Karpas-422 (cell line): ENCODE data around the gene P2RY11. TPM values are rescaled to one million over a fixed set of nuclear protein-coding genes. Genes with fewer than 3 reads are reported as not detected.

Experiments used
- DNase-seq: peaks from one replicate; pipeline ENCODE4 v3.0.0-alpha.2; 2015
- H2AFZ ChIP-seq: fragments of 200-600 bp; sonication (generic); 2 replicates; pipeline ENCODE4 v1.6.1; 2014; ENCODE audit warnings: antibody characterized with exemption, low read length, mixed read lengths
- H3K27ac ChIP-seq: fragments of 200-600 bp; sonication (generic); 2 replicates; pipeline ENCODE4 v1.5.1; 2014; ENCODE audit warnings: mild to moderate bottlenecking, low read length, moderate library complexity
- H3K27me3 ChIP-seq: fragments of 200-600 bp; sonication (generic); 2 replicates; pipeline ENCODE4 v1.6.1; 2014; ENCODE audit warnings: low read length, mixed read lengths
- H3K36me3 ChIP-seq: fragments of 200-600 bp; sonication (generic); 2 replicates; pipeline ENCODE4 v1.6.1; 2014; ENCODE audit warnings: low read length, mixed read lengths; ENCODE audit not compliant: insufficient read depth
- H3K4me1 ChIP-seq: fragments of 200-600 bp; sonication (generic); 2 replicates; pipeline ENCODE4 v1.6.1; 2014; ENCODE audit warnings: mild to moderate bottlenecking, low read length, mixed read lengths
- H3K4me2 ChIP-seq: fragments of 200-600 bp; sonication (generic); 2 replicates; pipeline ENCODE4 v1.6.1; 2014; ENCODE audit warnings: low read length, low read depth, mild to moderate bottlenecking; ENCODE audit not compliant: poor library complexity, severe bottlenecking
- H3K4me3 ChIP-seq: fragments of 200-600 bp; sonication (generic); 2 replicates; pipeline ENCODE4 v1.5.1; 2014; ENCODE audit warnings: mild to moderate bottlenecking, antibody characterized with exemption, low read length, mixed read lengths
- H3K79me2 ChIP-seq: fragments of 200-600 bp; sonication (generic); 2 replicates; pipeline ENCODE4 v1.6.1; 2014; ENCODE audit warnings: mild to moderate bottlenecking, low read length, mixed read lengths
- H3K9ac ChIP-seq: fragments of 200-600 bp; sonication (generic); 2 replicates; pipeline ENCODE4 v1.6.0; 2014; ENCODE audit warnings: low read length
- H3K9me2 ChIP-seq: fragments of 200-600 bp; sonication (generic), shearing (Covaris generic); replicated peaks from 2 replicates; pipeline ENCODE4 v1.6.0; 2014; ENCODE audit warnings: mild to moderate bottlenecking, low read length, moderate library complexity; ENCODE audit not compliant: insufficient read depth
- H3K9me3 ChIP-seq: fragments of 300-700, 200-600 bp; sonication (generic); 2 replicates; pipeline ENCODE4 v1.6.1; 2014; ENCODE audit warnings: low read length, mixed read lengths
- H4K20me1 ChIP-seq: fragments of 200-600 bp; sonication (generic); 2 replicates; pipeline ENCODE4 v1.6.1; 2014; ENCODE audit warnings: mild to moderate bottlenecking, antibody characterized with exemption, low read length, low read depth; ENCODE audit not compliant: insufficient read depth
- total RNA-seq: library from RNA; depleted of rRNA; stranded (reverse); fragments of >200 nt; shearing (Covaris generic); gene quantifications from 2 replicates; pipeline ENCODE4 v1.2.3, GENCODE V29; 2014; ENCODE audit warnings: low replicate concordance

Gene P2RY11
- total RNA-seq, 1 experiment from 2014 or later = 1.7 TPM

DNA sequence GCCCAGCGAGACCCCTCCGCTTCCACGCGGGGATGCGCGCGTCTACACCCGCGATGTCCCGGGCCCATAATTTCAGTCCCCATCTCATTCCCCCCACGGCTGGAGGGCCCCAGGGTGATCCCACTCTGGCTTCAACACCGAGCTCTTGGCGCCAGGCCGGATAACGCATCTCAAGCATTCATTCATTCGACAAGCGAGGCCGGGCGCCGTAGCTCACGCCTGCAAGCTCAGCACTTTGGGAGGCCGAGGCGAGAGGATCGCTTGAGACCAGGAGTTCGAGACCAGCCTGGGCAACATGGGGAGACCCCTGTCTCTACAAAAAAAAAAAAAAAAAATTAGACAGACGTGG is 14.9 kb upstream of the P2RY11 start:
- H4K20me1 ChIP-seq = no peaks in the 10 kb centered on the region
- H3K4me3 ChIP-seq = peak overlapping the region; percentile 57; the same call in 1 of the 2 replicates
- H3K36me3 ChIP-seq = no peaks in the 10 kb centered on the region
- H3K27ac ChIP-seq = no peak overlapping the region
- H3K9me3 ChIP-seq = no peaks in the 10 kb centered on the region
- H2AFZ ChIP-seq = peak overlapping the region; percentile 84
- H3K9ac ChIP-seq = peak overlapping the region; percentile 80
- no peak for DNase-seq
- no peaks in the 10 kb centered on the region for H3K27me3 ChIP-seq
- no peaks in the 10 kb centered on the region for H3K79me2 ChIP-seq
- H3K9me2 ChIP-seq = no peaks in the 10 kb centered on the region
- peak overlapping the region; percentile 72 for H3K4me2 ChIP-seq
- H3K4me1 ChIP-seq = peaks cover 18% of the 10 kb centered on the region

DNA sequence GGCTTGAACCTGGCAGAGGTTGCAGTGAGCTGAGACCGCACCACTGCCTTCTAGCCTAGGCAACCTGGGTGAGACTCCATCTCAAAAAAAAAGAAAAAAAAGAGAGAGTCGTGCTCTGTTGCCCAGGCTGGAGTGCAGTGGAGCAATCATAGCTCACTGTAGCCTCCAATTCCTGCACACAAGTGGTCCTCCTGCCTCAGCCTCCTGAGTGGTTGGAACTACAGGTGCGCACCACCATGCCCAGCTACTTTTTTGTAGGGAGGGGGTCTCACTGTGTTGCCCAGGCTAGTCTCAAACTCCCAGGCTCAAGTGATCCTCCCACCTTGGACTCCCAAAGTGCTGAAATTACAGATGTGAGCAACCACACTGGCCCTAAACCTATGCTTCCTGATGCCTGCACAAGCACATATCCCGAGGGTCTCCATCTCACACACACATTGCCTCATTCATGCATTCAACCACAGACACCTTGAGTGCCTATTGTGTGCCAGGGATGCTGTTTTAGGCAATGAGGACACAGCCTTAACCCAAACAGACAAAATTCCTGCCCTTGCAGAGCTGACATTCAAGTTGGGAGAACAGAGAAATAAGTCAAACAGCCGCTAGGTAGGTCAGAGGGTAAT is 11.2 kb upstream of the P2RY11 start:
- Histone ChIP-seq H3K27ac (no peak overlapping the region), H3K9me3 (no peaks in the 10 kb centered on the region), H3K4me1 (peaks cover 40% of the 10 kb centered on the region), H3K36me3 (no peaks in the 10 kb centered on the region), H4K20me1 (no peaks in the 10 kb centered on the region), H2AFZ (no peak overlapping the region), H3K27me3 (no peaks in the 10 kb centered on the region), H3K79me2 (no peaks in the 10 kb centered on the region), H3K9ac (no peak overlapping the region), H3K4me2 (no peak overlapping the region), H3K9me2 (no peaks in the 10 kb centered on the region), H3K4me3 (no peak overlapping the region)
- no peak for DNase-seq

DNA sequence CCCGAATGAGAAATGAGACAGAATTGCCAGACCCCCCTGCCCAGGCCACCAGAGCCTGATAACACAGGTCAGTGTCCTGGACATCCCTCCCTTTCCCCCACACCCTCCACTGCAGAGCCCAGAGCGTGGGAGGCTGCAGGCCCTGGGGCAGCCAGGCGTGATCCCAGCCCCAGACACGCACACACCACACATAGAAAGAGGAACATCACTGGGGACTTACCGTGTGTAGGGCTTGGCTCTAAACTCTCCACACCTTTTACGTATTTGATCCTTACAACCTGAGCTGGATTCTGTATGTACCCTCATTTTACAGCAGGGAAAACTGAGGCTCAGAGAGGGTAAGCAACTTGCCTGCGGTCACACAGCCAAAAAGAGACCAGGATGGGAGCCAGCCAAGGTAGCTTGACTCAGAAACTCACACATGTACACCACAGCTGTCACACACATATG is 8.7 kb upstream of the P2RY11 start:
- Histone ChIP-seq H3K27me3 (no peaks in the 10 kb centered on the region), H2AFZ (peak overlapping the region; percentile 74; the same call in 1 of the 2 replicates), H4K20me1 (0 out of 2 replicates have a peak, but pooled peaks cover under 1% of the 10 kb centered on the region), H3K4me1 (peaks cover 41% of the 10 kb centered on the region), H3K9me3 (no peaks in the 10 kb centered on the region), H3K27ac (peak overlapping the region; percentile 76), H3K79me2 (peaks cover 16% of the 10 kb centered on the region), H3K9ac (peak overlapping the region; percentile 71), H3K9me2 (no peaks in the 10 kb centered on the region), H3K4me2 (peak overlapping the region; percentile 44), H3K4me3 (peak overlapping the region; percentile 53), H3K36me3 (peaks cover 12% of the 10 kb centered on the region)
- DNase-seq = peak; percentile 64

DNA sequence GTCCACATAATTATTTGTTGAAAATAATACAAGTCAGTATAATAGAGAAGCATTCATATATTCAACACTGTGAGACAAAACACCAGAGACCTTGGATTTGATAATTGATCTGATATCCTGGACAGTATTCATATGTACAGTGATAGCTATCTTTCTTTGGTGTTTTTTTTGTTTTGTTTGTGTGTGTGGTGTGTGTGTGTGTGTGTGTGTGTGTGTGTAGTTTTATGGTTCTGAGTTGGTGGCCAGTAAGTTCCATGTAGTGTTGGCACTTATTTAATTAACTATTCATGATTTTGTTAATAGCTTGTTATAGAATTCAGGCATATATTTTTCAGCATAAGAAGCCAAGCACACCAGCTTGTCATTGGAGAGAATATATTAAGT is 7.4 kb upstream of the P2RY11 start:
- Histone ChIP-seq H3K4me1 (peaks cover 50% of the 10 kb centered on the region), H3K36me3 (peaks cover 22% of the 10 kb centered on the region), H3K9ac (no peak overlapping the region), H3K79me2 (peaks cover 25% of the 10 kb centered on the region), H3K27ac (peak overlapping the region; percentile 79), H3K9me3 (no peaks in the 10 kb centered on the region), H3K27me3 (no peaks in the 10 kb centered on the region), H3K4me3 (no peak overlapping the region), H3K9me2 (no peaks in the 10 kb centered on the region), H2AFZ (0 out of 2 replicates have a peak overlapping the region, but pooled peaks have one; percentile 0), H3K4me2 (no peak overlapping the region), H4K20me1 (0 out of 2 replicates have a peak, but pooled peaks cover 6% of the 10 kb centered on the region)
- DNase-seq = no peak

DNA sequence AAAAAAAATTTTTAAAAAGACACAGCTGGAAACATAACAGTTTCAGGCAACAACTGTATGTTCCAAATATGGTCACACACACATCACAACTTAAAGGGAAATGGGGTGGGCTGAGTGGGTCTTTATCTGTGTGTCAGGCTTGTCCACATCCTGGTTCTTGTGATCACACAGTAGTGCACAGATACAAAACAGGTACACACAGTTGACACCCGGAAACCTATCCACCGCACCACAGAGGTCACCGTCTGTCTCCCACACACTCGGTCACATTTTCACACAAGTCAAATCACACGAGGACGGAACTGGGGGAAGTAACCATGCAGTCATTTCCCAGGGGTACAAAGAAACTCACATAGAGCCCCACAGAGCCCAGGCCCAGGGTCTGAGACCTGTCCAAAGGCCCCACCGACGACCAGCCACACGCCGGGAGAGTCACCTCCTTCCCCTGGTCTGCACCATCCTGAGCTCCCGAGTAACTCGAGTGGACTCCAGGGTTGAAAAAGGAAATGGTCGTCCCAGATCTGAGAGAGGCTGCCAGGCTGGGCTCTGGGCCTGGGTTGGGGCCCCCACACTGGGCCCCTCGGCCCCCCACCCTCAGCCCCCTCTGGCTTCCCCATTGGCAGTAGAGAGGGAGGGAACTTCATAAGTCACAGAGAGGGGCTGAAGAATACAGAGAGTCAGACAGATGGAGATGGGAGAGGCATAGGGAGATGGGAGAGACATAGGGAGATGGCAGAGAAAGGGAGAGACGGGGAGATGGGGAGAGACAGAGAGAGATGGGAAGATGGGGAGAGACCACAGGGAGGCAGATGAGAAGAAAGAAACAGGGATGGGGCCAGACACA is 6.6 kb upstream of the P2RY11 start:
- DNase-seq = peak; percentile 66
- Histone ChIP-seq H3K79me2 (peaks cover 25% of the 10 kb centered on the region), H3K4me2 (peak overlapping the region; percentile 52), H3K27me3 (no peaks in the 10 kb centered on the region), H3K9me3 (no peaks in the 10 kb centered on the region), H2AFZ (peak overlapping the region; percentile 96), H3K9ac (peak overlapping the region; percentile 63), H3K27ac (peak overlapping the region; percentile 79), H4K20me1 (0 out of 2 replicates have a peak, but pooled peaks cover 6% of the 10 kb centered on the region), H3K4me1 (peaks cover 54% of the 10 kb centered on the region), H3K36me3 (peaks cover 29% of the 10 kb centered on the region), H3K9me2 (no peaks in the 10 kb centered on the region), H3K4me3 (peak overlapping the region; percentile 100; the same call in 1 of the 2 replicates)

DNA sequence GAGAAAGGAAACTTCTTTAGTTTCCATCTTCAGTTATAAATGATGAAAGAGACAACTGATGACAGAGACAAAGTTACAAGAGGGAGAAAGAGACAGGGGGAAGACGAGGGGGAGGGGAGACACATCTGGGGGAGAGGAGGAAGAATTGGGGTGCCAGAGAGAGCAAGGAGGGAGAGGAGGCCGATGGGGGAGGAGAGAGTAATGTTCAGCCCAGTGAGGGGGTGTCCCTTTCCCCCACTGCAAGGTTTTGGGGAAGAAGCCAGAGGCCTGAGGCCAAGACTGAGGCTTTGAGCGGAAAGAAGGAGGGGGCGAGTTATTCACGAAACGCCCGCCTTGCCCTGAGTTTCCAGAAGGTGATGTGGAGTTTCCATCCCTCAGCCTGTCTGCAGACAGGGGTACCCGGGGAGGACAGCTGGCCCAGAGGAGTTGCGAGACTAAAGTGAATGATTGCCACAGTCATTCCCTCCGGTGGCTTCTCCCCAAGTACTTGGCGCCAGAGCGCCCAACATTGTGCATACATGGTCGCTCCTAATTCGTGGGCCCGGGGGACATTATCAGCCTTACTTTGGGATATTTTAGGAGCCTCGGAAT is 5.9 kb upstream of the P2RY11 start:
- H3K4me2 ChIP-seq = peak overlapping the region; percentile 52
- H3K9me2 ChIP-seq = no peaks in the 10 kb centered on the region
- H3K79me2 ChIP-seq = peaks cover 25% of the 10 kb centered on the region
- peak overlapping the region; percentile 100; the same call in 1 of the 2 replicates for H3K4me3 ChIP-seq
- peaks cover 56% of the 10 kb centered on the region for H3K4me1 ChIP-seq
- DNase-seq = no peak
- H3K9ac ChIP-seq = peak overlapping the region; percentile 63
- no peaks in the 10 kb centered on the region for H3K27me3 ChIP-seq
- H3K36me3 ChIP-seq = peaks cover 30% of the 10 kb centered on the region
- peak overlapping the region; percentile 96 for H2AFZ ChIP-seq
- peak overlapping the region; percentile 79 for H3K27ac ChIP-seq
- 0 out of 2 replicates have a peak, but pooled peaks cover 6% of the 10 kb centered on the region for H4K20me1 ChIP-seq
- no peaks in the 10 kb centered on the region for H3K9me3 ChIP-seq

DNA sequence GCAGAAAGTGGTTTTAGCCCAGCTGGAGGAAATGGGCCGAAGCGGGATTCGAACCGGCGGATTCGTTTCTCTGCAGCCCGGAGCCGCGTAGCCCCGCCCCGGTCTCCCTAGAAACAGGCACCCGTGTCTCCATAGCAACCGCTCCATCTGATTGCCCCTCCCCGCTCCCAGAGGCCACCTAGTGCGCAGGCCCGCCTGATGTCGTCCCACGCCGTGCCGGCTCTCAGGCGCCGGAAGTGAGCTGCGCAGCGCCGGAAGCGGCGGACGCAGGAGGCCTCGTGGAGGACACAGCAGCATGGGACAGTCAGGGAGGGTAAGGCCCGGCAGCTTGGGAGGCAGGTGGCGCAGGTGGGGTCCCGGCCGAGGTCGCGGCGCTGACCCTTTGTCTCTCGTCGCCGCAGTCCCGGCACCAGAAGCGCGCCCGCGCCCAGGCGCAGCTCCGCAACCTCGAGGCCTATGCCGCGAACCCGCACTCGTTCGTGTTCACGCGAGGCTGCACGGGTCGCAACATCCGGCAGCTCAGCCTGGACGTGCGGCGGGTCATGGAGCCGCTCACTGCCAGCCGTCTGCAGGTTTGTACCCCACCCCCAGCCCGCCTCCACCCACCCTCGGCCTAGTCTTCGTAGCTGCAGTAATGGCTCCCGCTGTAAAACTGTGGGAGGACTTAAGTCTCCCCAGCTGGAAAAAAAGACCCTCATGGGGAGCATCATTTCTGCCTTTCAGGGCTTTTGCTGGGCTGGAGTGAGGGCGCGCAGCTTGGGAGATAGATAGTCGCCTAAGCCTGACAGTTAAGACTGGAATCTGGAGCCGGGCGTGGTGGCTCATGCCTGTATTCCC is 5.2 kb upstream of the P2RY11 start, which contains the start of gene PPAN:
Gene PPAN, plus strand, starts transcription at position 263 of the 837 bp plus-strand sequence. Its CDS starts 33 bp downstream, at position 296.
- Histone ChIP-seq H2AFZ (peak within 1 kb of the TSS; percentile 96), H3K27ac (peak within 1 kb of the TSS; percentile 86), H3K9me2 (no peaks in the 10 kb centered on the region), H4K20me1 (0 out of 2 replicates have a peak, but pooled peaks cover 6% of the 10 kb centered on the region), H3K36me3 (peaks cover 32% of the 10 kb centered on the region), H3K4me1 (peaks cover 61% of the 10 kb centered on the region), H3K4me2 (peak within 1 kb of the TSS; percentile 96), H3K27me3 (no peaks in the 10 kb centered on the region), H3K4me3 (peak within 1 kb of the TSS; percentile 100), H3K9ac (peak within 1 kb of the TSS; percentile 100), H3K9me3 (no peaks in the 10 kb centered on the region), H3K79me2 (peaks cover 25% of the 10 kb centered on the region)
- peak; percentile 100 for DNase-seq
